GM18526 (cell line): Measurements from ENCODE around the gene ACOT4.

Experiments used
- POLR2A ChIP-seq: IDR thresholded peaks from 3 replicates; pipeline ENCODE4 v1.6.1; 2011; ENCODE audit not compliant: insufficient read length; ENCODE audit errors: extremely low read depth

ACOT4 gene

DNA sequence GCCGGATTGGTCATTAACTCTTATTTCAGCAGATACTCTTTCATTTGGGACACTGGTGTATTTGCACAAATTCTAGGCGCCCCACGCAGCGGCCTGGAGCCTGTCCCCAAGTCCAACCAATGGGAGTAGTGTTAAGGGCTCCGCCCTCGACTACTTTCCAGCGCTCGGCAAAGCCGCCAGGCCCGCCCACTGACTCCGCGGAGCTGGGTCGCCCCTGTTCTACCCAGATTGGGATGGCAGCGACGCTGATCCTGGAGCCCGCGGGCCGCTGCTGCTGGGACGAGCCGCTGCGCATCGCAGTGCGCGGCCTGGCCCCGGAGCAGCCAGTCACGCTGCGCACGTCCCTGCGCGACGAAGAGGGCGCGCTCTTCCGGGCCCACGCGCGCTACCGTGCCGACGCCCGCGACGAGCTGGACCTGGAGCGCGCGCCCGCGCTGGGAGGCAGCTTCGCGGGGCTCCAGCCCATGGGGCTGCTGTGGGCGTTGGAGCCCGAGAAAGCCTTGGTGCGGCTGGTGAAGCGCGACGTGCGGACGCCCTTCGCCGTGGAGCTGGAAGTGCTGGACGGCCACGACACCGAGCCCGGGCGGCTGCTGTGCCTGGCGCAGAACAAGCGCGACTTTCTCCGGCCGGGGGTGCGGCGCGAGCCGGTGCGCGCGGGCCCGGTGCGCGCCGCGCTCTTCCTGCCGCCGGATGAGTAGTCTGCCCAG lies 20.8 kb downstream of the ACOT4 start, which contains the start of gene ACOT6:
Gene ACOT6, plus strand, starts transcription at position 179 of the 707 bp plus-strand sequence. Its CDS starts 55 bp downstream, at position 234.
- no peak for TF ChIP-seq POLR2A

DNA sequence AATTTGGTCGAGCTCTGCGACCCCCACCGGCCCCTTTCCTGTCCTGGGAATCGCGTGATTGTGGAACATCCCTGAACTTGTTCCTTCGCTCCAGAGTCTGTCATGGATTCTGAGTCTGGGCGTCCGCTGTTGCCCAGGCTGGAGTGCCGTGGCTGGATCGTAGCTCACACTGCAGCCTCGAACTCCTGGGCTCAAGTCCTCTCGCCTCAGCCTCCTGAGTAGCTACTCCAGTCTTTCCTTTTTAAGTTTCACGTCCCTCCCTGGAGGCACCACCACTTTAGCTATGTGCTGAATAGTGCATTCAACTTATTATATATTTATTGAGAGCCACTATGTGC lies 21.3 kb downstream of the ACOT4 start:
- no peak for TF ChIP-seq POLR2A

DNA sequence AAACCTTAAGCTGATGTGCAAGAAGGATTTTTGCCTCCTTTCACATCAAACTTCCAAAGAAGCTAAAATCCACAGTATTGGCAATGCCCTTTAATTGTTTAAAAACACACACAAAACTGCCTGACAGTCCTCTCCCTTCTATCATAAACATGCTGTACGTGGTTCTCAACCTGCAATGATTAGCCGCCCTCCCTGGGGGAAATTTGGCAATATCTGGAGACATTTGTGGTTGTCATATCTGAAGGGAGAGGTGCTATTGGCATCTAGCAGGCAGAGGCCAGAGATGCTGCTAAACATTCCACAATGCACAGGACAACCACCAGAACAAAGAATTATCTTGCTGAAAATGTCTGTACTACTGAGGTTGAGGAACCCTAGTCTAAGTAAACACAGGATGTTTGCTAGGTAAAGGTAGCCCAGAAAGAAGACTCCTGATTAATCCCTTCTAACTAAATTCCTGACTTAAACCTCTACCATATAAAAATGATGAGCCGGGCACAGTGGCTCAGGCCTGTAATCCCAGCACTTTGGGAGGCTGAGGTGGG lies 21.8 kb downstream of the ACOT4 start:
- no peak for TF ChIP-seq POLR2A

DNA sequence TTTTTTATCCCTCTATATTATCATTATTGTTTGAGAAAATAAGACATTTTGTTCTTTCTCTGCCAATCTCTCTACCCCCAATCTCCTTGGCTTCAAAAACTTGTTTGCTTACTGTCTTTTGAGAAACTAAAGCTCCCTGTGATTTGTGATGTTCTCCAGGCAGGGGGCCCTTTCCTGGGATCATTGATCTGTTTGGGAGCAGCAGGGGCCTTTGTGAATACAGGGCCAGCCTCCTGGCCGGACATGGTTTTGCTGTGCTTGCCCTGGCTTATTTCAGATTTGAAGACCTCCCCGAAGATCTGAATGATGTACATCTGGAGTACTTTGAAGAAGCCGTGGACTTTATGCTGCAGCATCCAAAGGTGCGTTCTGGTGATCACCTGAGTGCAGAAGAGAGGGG lies 25.2 kb downstream of the ACOT4 start:
- TF ChIP-seq POLR2A = no peak

DNA sequence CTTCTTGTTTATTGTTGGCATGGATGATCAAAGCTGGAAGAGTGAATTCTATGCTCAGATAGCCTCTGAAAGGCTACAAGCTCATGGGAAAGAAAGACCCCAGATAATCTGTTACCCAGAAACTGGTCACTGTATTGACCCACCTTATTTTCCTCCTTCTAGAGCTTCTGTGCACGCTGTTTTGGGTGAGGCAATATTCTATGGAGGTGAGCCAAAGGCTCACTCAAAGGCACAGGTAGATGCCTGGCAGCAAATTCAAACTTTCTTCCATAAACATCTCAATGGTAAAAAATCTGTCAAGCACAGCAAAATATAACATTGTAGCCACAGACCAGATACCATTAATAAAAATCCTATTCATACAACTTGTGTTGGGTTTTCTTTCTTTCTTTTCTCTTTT lies 27.9 kb downstream of the ACOT4 start:
- TF ChIP-seq POLR2A = no peak

DNA sequence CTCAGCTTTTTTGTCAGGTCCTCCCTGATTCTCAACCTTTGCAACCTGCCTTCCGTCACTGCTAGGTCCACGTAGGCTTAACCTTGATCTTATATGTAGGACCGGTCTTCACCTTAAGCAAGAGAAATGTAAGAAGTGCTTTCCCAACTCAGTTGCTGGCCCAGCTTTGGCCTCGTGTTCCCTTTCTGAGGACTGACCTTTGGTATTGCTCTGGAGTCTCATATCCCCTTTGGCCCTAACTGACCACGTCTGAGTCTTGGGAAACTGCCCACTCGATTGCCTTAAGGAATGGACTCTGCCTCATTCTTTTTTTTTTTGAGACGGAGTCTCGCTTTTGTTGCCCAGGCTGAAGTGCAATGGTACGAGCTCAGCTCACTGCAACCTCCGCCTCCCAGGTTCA lies 28.6 kb downstream of the ACOT4 start:
- no peak for TF ChIP-seq POLR2A

DNA sequence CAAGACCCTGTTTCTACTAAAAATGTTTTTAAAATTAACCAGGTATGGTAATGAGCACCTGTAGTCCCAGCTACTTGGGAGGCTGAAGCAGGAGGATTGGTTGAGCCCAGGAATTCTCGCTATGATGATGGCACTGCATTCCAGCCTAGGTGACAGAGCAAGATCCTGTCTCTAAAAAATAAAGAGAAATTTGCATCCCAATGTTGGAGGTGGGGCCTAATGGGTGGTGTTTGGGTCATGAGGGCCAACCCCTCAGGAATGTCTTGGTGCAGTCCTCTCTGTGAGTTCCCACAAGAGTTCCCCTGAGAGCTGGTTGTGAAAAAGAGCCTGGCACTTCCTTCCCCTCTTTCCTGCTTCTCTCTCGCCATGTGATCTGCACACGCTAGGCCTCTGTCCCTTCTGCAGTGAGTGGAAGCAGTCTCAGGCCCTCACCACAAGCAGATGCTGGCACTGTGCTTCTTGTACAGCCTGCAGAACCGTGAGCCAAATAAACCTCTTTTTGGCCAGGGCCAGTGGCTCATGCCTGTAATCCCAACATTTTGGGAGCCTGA lies 31.9 kb downstream of the ACOT4 start:
- no peak for TF ChIP-seq POLR2A

DNA sequence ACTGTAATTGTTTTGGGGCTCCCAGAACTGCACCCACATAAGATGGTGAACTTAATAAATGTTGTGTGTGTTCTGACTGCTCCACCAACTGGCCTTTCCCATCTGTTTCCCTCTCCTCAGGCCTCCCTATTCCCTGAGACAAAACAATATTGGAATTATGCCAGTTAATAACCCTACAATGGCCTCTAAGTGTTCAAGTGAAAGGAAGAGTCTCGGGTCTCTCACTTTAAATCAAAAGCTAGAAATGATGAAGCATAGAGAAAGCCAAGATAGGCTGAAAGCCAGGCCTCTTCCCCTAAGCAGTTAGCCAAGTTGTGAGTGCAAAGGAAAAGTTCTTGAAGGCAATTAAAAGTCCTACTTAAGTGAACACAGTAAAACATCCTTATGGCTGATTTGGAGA lies 34.0 kb downstream of the ACOT4 start:
- TF ChIP-seq POLR2A = no peak

DNA sequence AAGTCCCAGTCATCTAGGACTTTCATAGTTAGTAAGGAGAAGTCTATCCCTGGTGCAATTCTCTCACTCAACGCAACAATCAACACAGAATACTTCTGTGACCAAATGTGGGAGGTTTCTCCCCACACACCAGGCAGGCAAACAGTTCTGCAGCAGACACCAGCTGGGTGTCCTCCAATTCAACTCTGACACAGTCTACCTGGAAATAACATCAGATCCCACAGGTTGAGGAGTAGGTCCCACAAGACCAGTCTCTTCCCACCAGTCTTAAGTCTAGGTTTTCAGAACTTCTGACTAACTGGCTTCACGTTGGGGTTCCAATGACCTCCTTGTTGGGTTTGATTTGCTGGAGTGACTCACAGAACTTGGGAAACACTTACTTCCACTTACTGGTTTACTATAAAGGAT lies 35.5 kb downstream of the ACOT4 start:
- no peak for TF ChIP-seq POLR2A

DNA sequence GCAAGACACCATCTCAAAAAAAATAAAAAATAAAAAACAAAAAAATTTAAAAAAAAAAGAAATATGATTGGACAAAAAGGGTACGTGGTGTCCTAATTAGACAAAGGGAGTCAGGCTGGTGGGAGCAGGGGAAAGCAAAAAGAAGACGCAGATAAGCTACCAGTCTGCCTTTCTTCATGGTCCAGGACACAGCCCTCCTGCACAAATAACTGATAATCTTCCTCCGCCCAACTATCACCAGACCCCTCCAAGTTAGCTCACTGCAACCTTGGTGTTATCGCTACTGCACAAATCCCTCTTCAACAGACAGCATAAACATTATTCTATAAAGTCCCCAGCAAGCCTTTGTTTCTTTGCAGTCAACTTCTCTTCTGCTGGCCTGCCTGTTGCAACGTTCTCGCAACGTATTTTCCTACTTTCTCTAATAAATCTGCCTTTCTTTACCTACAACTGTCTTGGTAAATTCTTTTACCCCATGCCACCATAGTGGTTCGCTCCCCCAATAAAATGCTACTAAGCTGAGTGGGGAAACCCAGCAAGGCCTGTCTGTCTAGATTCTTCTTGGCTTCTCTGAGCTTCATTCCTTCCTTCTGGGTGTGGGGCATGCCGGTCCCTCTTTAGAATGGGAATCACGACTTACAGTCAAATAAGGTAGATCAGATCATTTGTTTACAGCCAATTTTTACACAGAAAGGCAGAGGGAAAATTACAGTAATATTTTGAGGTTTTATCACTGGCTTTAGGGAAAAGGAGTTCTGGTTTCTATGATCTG lies 38.5 kb downstream of the ACOT4 start:
- no peak for TF ChIP-seq POLR2A

DNA sequence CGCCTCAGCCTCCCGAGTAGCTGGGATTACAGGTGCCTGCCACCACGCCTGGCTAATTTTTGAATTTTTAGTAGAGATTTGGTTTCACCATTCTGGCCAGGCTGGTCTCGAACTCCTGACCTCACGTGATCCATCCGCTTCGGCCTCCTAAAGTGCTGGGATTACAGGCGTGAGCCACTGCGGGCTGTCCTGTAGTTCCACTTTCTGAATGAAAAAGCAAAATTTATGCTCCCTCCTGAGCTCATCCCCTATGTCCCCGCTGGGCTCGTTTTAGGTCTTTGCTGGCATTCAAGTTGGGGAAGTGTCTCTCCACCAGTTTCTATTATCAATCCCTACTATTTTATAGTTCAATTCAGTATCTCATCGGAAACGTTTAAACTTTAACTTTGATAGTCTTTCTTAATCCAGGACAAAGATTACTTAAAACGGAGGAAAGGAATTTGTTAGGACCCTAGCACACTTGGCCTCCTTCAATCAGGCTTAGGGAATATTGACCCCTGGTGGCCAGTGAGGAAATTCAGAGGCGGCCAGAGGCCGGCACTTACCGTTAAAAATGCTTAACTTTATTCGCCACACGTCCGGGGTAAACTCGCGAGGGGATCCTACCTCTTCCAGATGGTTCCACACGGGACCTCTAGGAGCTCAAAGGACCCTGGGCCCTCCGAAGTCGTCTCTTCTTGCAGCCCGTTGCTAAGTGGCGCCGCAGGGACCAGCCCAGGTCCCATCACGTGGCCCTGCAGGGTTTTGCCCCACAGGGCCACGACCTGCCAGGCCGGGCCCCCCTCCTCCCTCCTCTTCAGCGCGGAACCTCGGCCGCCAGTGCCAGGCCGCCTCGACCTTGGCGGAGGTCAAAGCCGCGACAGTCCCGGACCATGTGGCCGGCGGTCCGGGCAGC lies 41.7 kb downstream of the ACOT4 start:
- TF ChIP-seq POLR2A = no peak

DNA sequence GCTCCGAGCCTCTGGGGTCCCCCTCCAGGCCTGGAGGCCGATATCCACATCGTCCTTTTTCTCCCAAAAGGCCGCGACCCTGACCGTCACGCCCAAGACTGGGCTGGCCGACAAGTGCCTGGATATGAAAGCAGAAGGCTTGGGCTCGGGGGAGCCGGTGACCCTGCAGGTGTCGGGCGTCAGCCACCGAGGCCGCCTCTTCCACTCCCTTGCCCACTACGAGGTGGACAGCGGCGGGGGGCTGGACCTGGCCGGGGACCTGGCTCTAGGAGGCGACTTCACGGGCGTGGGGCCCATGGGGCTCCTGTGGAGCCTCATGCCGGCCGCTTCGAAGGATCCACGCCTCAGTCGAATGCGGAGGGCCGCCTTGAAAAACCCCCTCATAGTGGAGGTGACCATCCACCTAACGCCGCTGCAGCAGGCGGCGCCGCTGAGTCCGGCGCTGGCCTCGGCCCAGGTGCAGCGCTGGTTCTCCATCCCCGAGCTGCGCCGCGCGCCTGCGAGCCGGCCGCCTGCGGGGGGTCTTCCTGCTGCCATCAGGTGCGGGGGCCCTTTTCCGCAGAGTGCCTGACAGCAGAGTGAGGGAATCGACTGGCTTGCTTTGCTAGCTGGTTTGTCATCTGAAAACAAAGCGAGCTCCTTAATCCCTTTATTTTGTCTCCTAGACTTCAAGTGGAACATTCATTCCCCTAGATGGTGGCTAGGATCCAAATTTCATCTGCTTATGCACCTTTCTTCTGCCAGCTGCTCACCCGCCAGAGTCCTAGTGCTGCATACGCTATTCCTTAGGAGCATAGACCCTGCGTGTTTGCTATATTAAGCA lies 42.5 kb downstream of the ACOT4 start:
- no peak for TF ChIP-seq POLR2A

DNA sequence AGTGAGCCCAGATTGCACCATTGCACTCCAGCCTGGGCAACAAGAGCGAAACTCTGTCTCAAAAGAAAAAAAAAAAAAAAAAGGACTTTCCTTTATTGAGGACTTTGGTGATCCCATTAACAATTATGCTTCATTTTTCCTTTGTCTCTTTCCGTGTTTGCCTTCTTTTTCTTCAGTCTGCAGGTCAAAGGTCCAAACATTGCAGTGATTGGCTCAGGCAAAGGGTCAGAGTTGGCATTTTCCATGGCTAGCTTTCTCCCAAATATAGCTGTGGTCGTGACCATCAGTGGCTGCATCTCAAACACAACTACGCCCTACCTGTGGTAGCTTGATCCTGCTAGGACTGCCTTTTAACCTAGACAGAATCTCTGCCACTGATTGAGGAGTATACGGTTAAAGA lies 46.2 kb downstream of the ACOT4 start:
- no peak for TF ChIP-seq POLR2A

DNA sequence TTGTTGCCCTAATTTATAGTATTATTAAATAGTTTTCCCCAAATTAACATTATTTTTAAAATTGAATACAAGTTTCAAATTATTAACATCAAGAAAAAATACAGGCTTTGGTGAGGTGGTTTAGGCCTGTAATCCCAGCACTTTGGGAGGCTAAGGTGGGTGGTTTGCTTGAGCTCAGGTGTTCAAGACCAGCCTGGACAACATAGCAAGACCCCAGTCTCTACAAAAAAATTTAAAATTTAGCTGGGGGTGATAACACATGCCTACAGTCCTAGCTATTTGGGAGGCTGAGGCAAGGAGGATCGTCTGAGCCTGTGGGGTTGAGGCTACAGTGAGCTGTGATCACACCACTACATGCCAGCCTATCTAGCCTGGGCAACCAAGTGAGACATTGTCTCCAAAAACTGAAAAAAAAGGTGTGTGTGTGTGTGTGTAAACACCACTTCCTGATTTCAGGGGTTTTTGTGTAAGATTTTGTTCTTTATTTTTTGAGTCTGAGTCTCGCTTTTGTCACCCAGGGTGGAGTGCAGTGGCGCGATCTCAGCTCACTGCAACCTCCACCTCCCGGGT lies 49.2 kb downstream of the ACOT4 start:
- TF ChIP-seq POLR2A = no peak

DNA sequence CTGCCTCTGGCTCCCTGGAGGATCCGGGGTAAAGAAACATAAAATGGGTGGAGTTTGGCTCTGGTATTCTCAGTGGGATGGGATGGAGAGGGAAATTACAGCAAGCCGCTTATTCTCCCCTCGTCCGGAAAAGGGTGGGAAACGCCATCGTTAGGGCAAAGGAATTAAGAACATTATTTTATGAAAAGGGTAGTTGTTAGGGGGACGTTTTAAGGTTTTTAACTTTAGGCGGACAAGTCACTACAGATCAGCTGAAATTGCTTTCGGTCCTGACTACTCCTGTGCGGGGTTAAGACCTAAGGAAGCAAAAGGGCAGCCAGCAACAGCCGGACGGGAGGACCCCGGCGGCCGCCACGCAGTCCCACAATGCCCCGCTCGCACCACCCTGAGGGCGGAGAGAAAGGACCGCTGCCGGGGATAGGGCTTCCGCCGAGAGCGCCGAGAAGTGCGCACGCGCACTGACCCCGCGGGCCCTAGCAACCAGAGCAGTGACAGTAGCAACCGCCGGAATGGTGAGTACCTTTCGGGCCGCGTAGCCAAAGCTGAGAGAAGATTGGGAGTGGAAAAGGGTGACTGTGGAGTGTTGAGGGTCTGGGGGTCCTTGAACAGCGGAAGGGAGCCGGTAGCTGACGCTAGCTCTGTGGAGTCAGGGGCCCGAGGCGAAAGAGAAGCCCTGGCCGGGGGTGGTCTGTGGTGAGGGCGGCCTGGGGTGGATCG lies 53.0 kb downstream of the ACOT4 start, which contains the start of gene DNAL1:
Gene DNAL1, plus strand, starts transcription at position 456 of the 717 bp plus-strand sequence. Its CDS starts 54 bp downstream, at position 510.
- TF ChIP-seq POLR2A = peak; percentile 94
